GM12878 (cell line): ENCODE results near the gene CPSF3. TPM values are rescaled to one million over a fixed set of nuclear protein-coding genes. Genes with fewer than 3 reads are reported as not detected.

ENCODE experiments used
- ATAC-seq: fragments of 200-7000 bp; cut with Tn5 transposase; 3 replicates; pipeline ENCODE4 v1.9.1; 2020; ENCODE audit warnings: mild to moderate bottlenecking, moderate library complexity
- BruUV-seq: library from RNA; stranded (reverse); fragments of 400-500 nt; replicated peaks from 2 replicates; lab custom pipeline; 2021; lab: Mats Ljungman, UMichigan
- CTCF ChIA-PET: fragments of 300-600 bp; sonication (Branson Sonifier 250); formaldehyde crosslinking; extraction: SDS; loops from one replicate; lab custom pipeline; 2021; ENCODE audit warnings: inconsistent platforms; lab: Yijun Ruan, JAX
- POLR2A ChIA-PET: fragments of 350-600 bp; formaldehyde crosslinking; extraction: SDS; loops from one replicate; lab custom pipeline; 2021; ENCODE audit warnings: inconsistent platforms; lab: Charles Lee
- RAD21 ChIA-PET: fragments of 300-600 bp; sonication (Branson Sonifier 250); formaldehyde crosslinking; loops from one replicate; lab custom pipeline; 2023; ENCODE audit warnings: antibody characterized with exemption; ENCODE audit not compliant: unreplicated experiment; lab: Charles Lee
- SMC1A ChIA-PET: fragments of 300-600 bp; sonication (Branson Sonifier 250); formaldehyde crosslinking; loops from one replicate; lab custom pipeline; 2023; ENCODE audit not compliant: unreplicated experiment, uncharacterized antibody; lab: Charles Lee
- DNase-seq: peaks from one replicate; pipeline ENCODE4 v3.0.0-alpha.2; 2011; ENCODE audit warnings: low read depth, low spot score
- FAIRE-seq: peaks from 3 replicates; lab custom pipeline; 2011; peaks lifted over from hg19 to GRCh38; lab: Jason Lieb, UNC
- H2AFZ ChIP-seq: 2 replicates; pipeline ENCODE4 v1.6.0; 2011; ENCODE audit warnings: low read depth, low read length, control low read depth; ENCODE audit not compliant: control insufficient read depth
- H3K27ac ChIP-seq: 2 replicates; pipeline ENCODE4 v1.5.1; 2011; ENCODE audit warnings: control low read depth; ENCODE audit not compliant: control insufficient read depth, insufficient read depth
- H3K27me3 ChIP-seq, 2 experiments: replicated peaks in 1 of 2; 2 replicates each; pipeline versions ENCODE4 v1.6.0 to v1.6.1; 2011; ENCODE audit warnings: low read length in 1 of 2; ENCODE audit not compliant: control insufficient read depth in 2 of 2, insufficient read depth in 2 of 2
- H3K36me3 ChIP-seq, 2 experiments: 2 replicates each; pipeline ENCODE4 v1.5.1; 2011; ENCODE audit warnings: low read length in 1 of 2; ENCODE audit not compliant: control insufficient read depth in 2 of 2, insufficient read depth in 2 of 2
- H3K4me1 ChIP-seq: 2 replicates; pipeline ENCODE4 v1.6.1; 2011; ENCODE audit warnings: mild to moderate bottlenecking, low read length, moderate library complexity, mixed read lengths; ENCODE audit not compliant: control insufficient read depth, insufficient read depth
- H3K4me2 ChIP-seq: 2 replicates; pipeline ENCODE4 v1.6.0; 2011; ENCODE audit warnings: control low read depth; ENCODE audit not compliant: control insufficient read depth, insufficient read depth
- H3K4me3 ChIP-seq: fragments of 200-600 bp; sonication (generic); 2 replicates; pipeline ENCODE4 v1.5.1; 2016
- H3K79me2 ChIP-seq: 2 replicates; pipeline ENCODE4 v1.6.0; 2011; ENCODE audit warnings: low read length; ENCODE audit not compliant: control insufficient read depth, insufficient read depth
- H3K9ac ChIP-seq: 2 replicates; pipeline ENCODE4 v1.8.0; 2011; ENCODE audit warnings: low read length, control low read depth, mixed read lengths; ENCODE audit not compliant: control insufficient read depth, insufficient read depth
- H3K9me3 ChIP-seq: replicated peaks from 3 replicates; pipeline ENCODE4 v1.5.1; 2011; ENCODE audit warnings: mild to moderate bottlenecking, low read length; ENCODE audit not compliant: control insufficient read depth, insufficient read depth
- H4K20me1 ChIP-seq: 2 replicates; pipeline ENCODE4 v1.6.0; 2011; ENCODE audit not compliant: control insufficient read depth, insufficient read depth
- CBX3 ChIP-seq: fragments of 200-600 bp; sonication (generic); IDR thresholded peaks from 2 replicates; pipeline ENCODE4 v1.6.1; 2016; ENCODE audit warnings: low read depth, borderline replicate concordance
- CEBPZ ChIP-seq: fragments of 150-350 bp; IDR thresholded peaks from 2 replicates; pipeline ENCODE4 v1.6.1; 2016; ENCODE audit warnings: low read depth, low read length
- MAX ChIP-seq: IDR thresholded peaks from 2 replicates; pipeline ENCODE4 v1.6.1; 2012; ENCODE audit warnings: low read depth, low read length, improper control_type of control experiment
- NFYA ChIP-seq: IDR thresholded peaks from 2 replicates; pipeline ENCODE4 v1.6.1; 2011; ENCODE audit warnings: low read depth, mild to moderate bottlenecking, low read length, improper control_type of control experiment, borderline replicate concordance
- PBX3 ChIP-seq: IDR thresholded peaks from 2 replicates; pipeline ENCODE4 v1.6.1; 2011; ENCODE audit warnings: mild to moderate bottlenecking, low read depth, low read length, moderate library complexity; ENCODE audit not compliant: insufficient replicate concordance
- RCOR1 ChIP-seq: conservative IDR thresholded peaks from 2 replicates; pipeline ENCODE4 v1.6.1; 2012; ENCODE audit warnings: low read depth, low read length, improper control_type of control experiment
- SIX5 ChIP-seq: IDR thresholded peaks from 2 replicates; pipeline ENCODE4 v1.6.1; 2011; ENCODE audit warnings: mild to moderate bottlenecking, low read depth, low read length, moderate library complexity; ENCODE audit not compliant: severe bottlenecking
- SMAD1 ChIP-seq: fragments of 450-650 bp; IDR thresholded peaks from 2 replicates; pipeline ENCODE4 v1.6.1; 2018; ENCODE audit warnings: mild to moderate bottlenecking, low read depth; ENCODE audit not compliant: partially characterized antibody
- STAT3 ChIP-seq: IDR thresholded peaks from 2 replicates; pipeline ENCODE4 v1.6.1; 2011; ENCODE audit warnings: low read depth, low read length, improper control_type of control experiment
- ZNF384 ChIP-seq: IDR thresholded peaks from 2 replicates; pipeline ENCODE4 v1.6.1; 2012; ENCODE audit warnings: low read depth, mild to moderate bottlenecking, low read length, improper control_type of control experiment, borderline replicate concordance
- ZNF592 ChIP-seq: fragments of 450-650 bp; IDR thresholded peaks from 2 replicates; pipeline ENCODE4 v1.6.1; 2017; ENCODE audit warnings: mild to moderate bottlenecking, moderate library complexity
- WGBS: methylation state at CpG from one replicate; pipeline ENCODE4 v1.1.6; 2016; ENCODE audit warnings: low lambda C conversion rate; ENCODE audit not compliant: insufficient replicate concordance, insufficient coverage; ENCODE audit errors: missing lambda C conversion rate; 5-methylcytosine and 5-hydroxymethylcytosine counted together
- in situ Hi-C: fragments of 300-500 bp; cut with MboI; formaldehyde crosslinking; loops from 9 replicates; pipeline ENCODE4 v1.14.3; 2018; ENCODE audit warnings: mixed read lengths
- intact Hi-C: fragments of 100-400 bp; cut with micrococcal nuclease; formaldehyde crosslinking; loops from one replicate; pipeline ENCODE4 v1.14.2; 2022; ENCODE audit not compliant: unreplicated experiment
- polyA plus RNA-seq, 11 experiments: library from polyadenylated mRNA; depleted of rRNA in 4 of 11; unstranded in 6 of 11; stranded (reverse) in 5 of 11; fragments of >200 nt; fragmentation: Nextera tagmentation in 4 of 11; fragmentation: Illumina TruSeq in 1 of 11; extraction: Ambion mirVana in 4 of 11; extraction: Trizol in 1 of 11; gene quantifications; 1 replicate in 1 of 11; 2 replicates in 10 of 11; pipeline versions ENCODE4 v1.2.1 to v1.2.3, GENCODE V29; 2011 to 2016; ENCODE audit warnings: inconsistent platforms in 2 of 11, missing spikeins in 2 of 11, low read depth in 1 of 11
- total RNA-seq, 4 experiments: library from RNA; depleted of rRNA in 3 of 4; stranded (reverse); fragments of >200 nt in 3 of 4; fragmentation: Illumina TruSeq in 1 of 4; extraction: Trizol in 1 of 4; gene quantifications; 2 replicates each; pipeline versions ENCODE4 v1.2.1 to v1.2.3, GENCODE V29; 2013 to 2021

CPSF3 gene
- total and polyA plus RNA-seq, 10 of the 15 experiments (the other 5 are each of a cell fraction or from before 2014, with no cell fraction given), result 34.5 to 108 (median 76.1) TPM

GRCh38 chr2:9385841-9386240 lies 37.6 kb upstream of the CPSF3 start:
- ChIA-PET CTCF (interaction anchor here (2.3 kb wide), 1 partner anchor 14 kb away, joined by 9 read pairs; no protein-coding TSS in a partner anchor), SMC1A (no interaction called here), RAD21 (no interaction called here), POLR2A (no interaction called here)
- Histone ChIP-seq H3K4me3 (no peak overlapping the region), H3K27me3 (no peaks in the 10 kb centered on the region; a peak in 2 of 4 replicates), H3K9me3 (no peaks in the 10 kb centered on the region; the same call in 2 of the 3 replicates), H3K27ac (no peak overlapping the region), H3K4me2 (no peak overlapping the region), H3K79me2 (no peaks in the 10 kb centered on the region), H3K9ac (no peak overlapping the region), H4K20me1 (no peaks in the 10 kb centered on the region), H2AFZ (no peak overlapping the region), H3K36me3 (no peaks in the 10 kb centered on the region), H3K4me1 (no peaks in the 10 kb centered on the region)
- in situ Hi-C loops (no loop called here), intact Hi-C loops (no loop called here)
- WGBS, result 54% methylated on average over 6 of the region's 6 CpGs
- no peak for DNase-seq
- TF ChIP-seq STAT3 (no peak), RCOR1 (no peak), ZNF592 (no peak), MAX (no peak), NFYA (no peak), CEBPZ (no peak), SMAD1 (no peak), ZNF384 (no peak), CBX3 (no peak), PBX3 (no peak), SIX5 (no peak)
- no TSS peak for BruUV-seq
- no peak for ATAC-seq
- no peak for FAIRE-seq
